Measurements from ENCODE around the gene NR5A1. TPM values are rescaled to one million over a fixed set of nuclear protein-coding genes. Genes with fewer than 3 reads are reported as not detected.

The NR5A1 gene
- total RNA-seq: not detected in 2 replicates

GRCh38 chr9:124506931-124507879 lies at the start of gene NR5A1:
Gene NR5A1 (minus strand): TSS chr9:124507399. CDS start chr9:124503395, 4,004 bp downstream.

GRCh38 chr9:124450241-124450924 lies 56.8 kb downstream of the NR5A1 start, which contains the start of gene ADGRD2:
Gene ADGRD2 (plus strand): TSS chr9:124450451. CDS start chr9:124451667, 1,216 bp downstream.

Other genes with a start within 250 kb of the NR5A1 start
- gene NEK6, start 249.4 kb downstream of the NR5A1 start, total RNA-seq: 59.9 and 65.4 TPM in 2 replicates
- gene PSMB7, start 92.0 kb downstream of the NR5A1 start, total RNA-seq: 106 and 116 TPM in 2 replicates
- gene ADGRD2, start 56.9 kb downstream of the NR5A1 start, total RNA-seq: not detected in 2 replicates